Transverse colon (tissue), 4 donors: ENCODE measurements around the gene PPP1R9B. TPM values are rescaled to one million over a fixed set of nuclear protein-coding genes. Genes with fewer than 3 reads are reported as not detected.
A peak's percentile ranks its signal among the peaks of the same experiment; 100 is the strongest.

ENCODE experiments used
- DNase-seq: peaks from one replicate; pipeline ENCODE4 v3.0.0-alpha.2; 2019
- H3K27ac ChIP-seq, 4 donors: fragments of 200-600 bp; sonication (generic); 2 replicates each; pipeline ENCODE4 v1.5.1; 2016 to 2018; ENCODE audit warnings: inconsistent platforms in 4 of 4
- H3K27me3 ChIP-seq: fragments of 200-600 bp; sonication (generic); 2 replicates; pipeline ENCODE4 v1.5.1; 2017; ENCODE audit warnings: inconsistent platforms
- H3K36me3 ChIP-seq, 4 donors: fragments of 200-600 bp; sonication (generic); 2 replicates each; pipeline ENCODE4 v1.5.1; 2017 to 2019; ENCODE audit warnings: inconsistent platforms in 4 of 4
- H3K4me1 ChIP-seq, 4 donors: fragments of 200-600 bp; sonication (generic); 2 replicates each; pipeline ENCODE4 v1.5.1; 2017 to 2020; ENCODE audit warnings: inconsistent platforms in 4 of 4
- H3K4me3 ChIP-seq, 4 donors: fragments of 200-600 bp; sonication (generic); 1 replicate in 1 of 4; 2 replicates in 3 of 4; pipeline versions ENCODE4 v1.5.1 to v1.6.1; 2017 to 2019; ENCODE audit warnings: inconsistent platforms in 4 of 4
- H3K9me3 ChIP-seq, 2 donors: fragments of 200-600 bp; sonication (generic); 2 replicates each; pipeline ENCODE4 v1.5.1; 2017 to 2019; ENCODE audit warnings: inconsistent platforms in 2 of 2
- CTCF ChIP-seq, 5 experiments: fragments of 200-600 bp in 3 of 5; fragments of 450-650 bp in 2 of 5; sonication (generic) in 3 of 5; IDR thresholded peaks; 1 replicate in 2 of 5; 2 replicates in 3 of 5; pipeline ENCODE4 v1.5.1; 2016 to 2017; ENCODE audit warnings: antibody characterized with exemption in 5 of 5, inconsistent platforms in 3 of 5, mild to moderate bottlenecking in 2 of 5, moderate library complexity in 1 of 5
- EP300 ChIP-seq: sonication (generic); formaldehyde crosslinking; IDR thresholded peaks from one replicate; pipeline ENCODE4 v1.6.1; 2017; ENCODE audit warnings: antibody characterized with exemption, low read depth
- POLR2A ChIP-seq: fragments of 450-650 bp; IDR thresholded peaks from one replicate; pipeline ENCODE4 v1.6.1; 2016; ENCODE audit warnings: antibody characterized with exemption, mild to moderate bottlenecking, moderate library complexity
- POLR2AphosphoS5 ChIP-seq, 3 donors: sonication (generic); formaldehyde crosslinking; IDR thresholded peaks; one replicate each; pipeline ENCODE4 v1.6.1; 2016; ENCODE audit warnings: antibody characterized with exemption in 3 of 3
- WGBS, 2 donors: methylation state at CpG; one replicate each; pipeline ENCODE4 v1.1.5; 2018; ENCODE audit warnings: low coverage in 1 of 2; 5-methylcytosine and 5-hydroxymethylcytosine counted together
- in situ Hi-C, 4 donors: fragments of 200-750 bp; cut with MboI; loops; one replicate each; pipeline versions ENCODE4 v1.15.0 to v1.15.1; 2017; ENCODE audit warnings: low sequenced_read_pairs in 3 of 4, low pct_ligation_motif_present in 1 of 4, low pct_unique_long_range_greater_than_20kb in 1 of 4
- intact Hi-C: fragments of 100-400 bp; cut with DNase I; formaldehyde crosslinking; loops from one replicate; pipeline ENCODE4 v1.15.1; 2023; ENCODE audit warnings: low total_unique reads
- total RNA-seq, 4 donors: library from RNA; depleted of rRNA; stranded (reverse); fragments of >200 nt; gene quantifications; one replicate each; pipeline ENCODE4 v1.1.0, GENCODE V29; 2016

The PPP1R9B gene
- total RNA-seq, 4 donors from 2014 or later = 19.0 to 29.9 (median 27.7) TPM

GRCh38 chr17:50151041-50151936, 812 bp upstream of the PPP1R9B start:
- peak; percentile 65 to 83 (median 74) for TF ChIP-seq CTCF (IDR thresholded peaks at IDR 0.05)
- peak in 2 of 3 donors; percentile 65 to 66 for TF ChIP-seq POLR2AphosphoS5 (IDR thresholded peaks at IDR 0.05)
- no peak for TF ChIP-seq POLR2A
- WGBS, 2 donors = 0 to 1% methylated on average over 2 to 20 of the region's 40 CpGs
- Histone ChIP-seq H3K4me1 (peaks cover 23 to 62% (median 48%) of the 10 kb centered on the region in 4 donors), H3K36me3 (no peaks in the 10 kb centered on the region), H3K27me3 (no peaks in the 10 kb centered on the region), H3K4me3 (peak overlapping the region; percentile 61 to 91 (median 78)), H3K9me3 (no peaks in the 10 kb centered on the region), H3K27ac (peak overlapping the region; percentile 92 to 98 (median 95))
- intact Hi-C loops = no loop called here
- in situ Hi-C loops = no loop called here
- DNase-seq = peak; percentile 93

DNA sequence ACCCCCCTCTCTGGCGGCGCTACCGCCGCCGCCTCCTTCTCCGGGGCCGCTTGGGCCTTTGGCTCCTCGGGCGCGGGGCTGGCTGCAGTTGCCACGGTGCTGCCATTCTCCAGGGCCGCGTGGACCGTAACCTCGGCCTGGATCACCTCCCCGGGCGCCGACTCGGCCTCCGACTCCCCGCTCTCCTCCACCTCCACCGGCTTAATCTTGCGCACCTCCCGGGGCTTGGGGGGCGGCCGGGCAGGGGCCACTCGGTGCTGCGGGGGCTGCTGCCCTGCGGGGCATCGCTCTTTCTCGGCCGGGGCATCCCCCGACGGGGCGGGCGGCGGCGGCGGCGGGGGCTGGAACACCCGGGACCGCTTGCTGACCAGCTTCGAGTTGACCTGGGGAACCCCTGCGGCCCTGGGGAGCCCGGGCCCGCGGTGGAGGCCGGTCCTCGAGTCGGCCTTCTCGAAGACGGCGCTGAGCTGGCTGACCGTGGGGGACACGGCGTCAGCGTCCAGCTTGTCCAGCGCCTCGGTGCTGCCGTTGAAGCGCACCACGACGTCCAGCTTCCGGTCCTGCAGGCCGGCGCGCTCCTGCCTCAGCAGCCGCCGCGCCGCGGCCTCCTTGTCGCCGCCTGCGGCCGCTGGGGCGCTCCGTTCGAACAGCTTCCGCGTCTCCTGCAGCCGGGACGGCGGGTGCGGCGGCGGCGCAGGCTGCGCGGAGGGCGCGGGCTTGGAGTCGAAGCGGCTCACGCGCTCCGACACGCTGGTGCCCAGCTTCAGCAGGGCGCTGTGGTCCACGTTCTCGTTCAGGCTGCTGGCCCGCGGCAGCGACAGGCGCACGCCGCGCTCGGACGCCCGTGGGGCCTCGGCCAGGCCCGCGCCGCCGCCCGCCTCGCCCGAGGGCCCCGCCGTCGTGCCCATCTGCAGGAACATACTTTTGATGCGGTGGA, 792 bp downstream of the PPP1R9B start:
- TF ChIP-seq POLR2A (peak; percentile 13), EP300 (no peak), CTCF (IDR thresholded peaks at IDR 0.05) (peak in 2 of 5 experiments; percentile 13 to 16), POLR2AphosphoS5 (IDR thresholded peaks at IDR 0.05) (peak in 2 of 3 donors; percentile 32 to 34)
- intact Hi-C loops (no loop called here), in situ Hi-C loops (no loop called here)
- DNase-seq = peak; percentile 74
- Histone ChIP-seq H3K4me1 (peaks cover 28 to 67% (median 53%) of the 10 kb centered on the region in 4 donors), H3K9me3 (no peaks in the 10 kb centered on the region), H3K36me3 (peaks cover 0 to 2% (median 0%) of the 10 kb centered on the region in 4 donors), H3K4me3 (peak overlapping the region; percentile 61 to 91 (median 78)), H3K27ac (peak overlapping the region; percentile 92 to 98 (median 95)), H3K27me3 (no peaks in the 10 kb centered on the region)
- WGBS, 2 donors = 2% methylated on average over 64 of the region's 123 CpGs; no CpG with 5 or more reads in 1 of the 2 donors

DNA sequence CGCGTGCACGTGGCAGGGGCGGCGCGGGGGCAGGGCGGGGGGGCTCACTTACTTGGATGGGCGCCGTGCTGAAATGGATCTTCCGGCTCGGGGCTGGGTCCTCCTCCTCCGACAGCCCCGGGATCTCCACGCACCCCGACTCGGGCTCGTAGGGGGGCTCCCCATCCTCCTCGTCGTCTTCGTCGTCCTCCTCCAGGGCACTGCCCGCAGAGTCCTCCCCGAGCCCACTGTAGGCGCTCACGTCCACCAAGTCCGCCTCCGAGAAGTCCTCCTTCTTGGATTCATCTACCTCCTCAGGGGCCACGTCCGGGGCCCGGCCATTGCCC, 1.4 kb downstream of the PPP1R9B start:
- peaks cover 0 to 7% (median 0%) of the 10 kb centered on the region in 4 donors for H3K36me3 ChIP-seq
- intact Hi-C loops = no loop called here
- no peaks in the 10 kb centered on the region for H3K9me3 ChIP-seq
- in situ Hi-C loops = no loop called here
- DNase-seq = no peak
- peaks cover 28 to 66% (median 52%) of the 10 kb centered on the region in 4 donors for H3K4me1 ChIP-seq
- TF ChIP-seq CTCF (IDR thresholded peaks at IDR 0.05) (no peak), EP300 (no peak), POLR2AphosphoS5 (IDR thresholded peaks at IDR 0.05) (no peak), POLR2A (no peak)
- H3K27me3 ChIP-seq = no peaks in the 10 kb centered on the region
- peak overlapping the region; percentile 92 to 98 (median 95) for H3K27ac ChIP-seq
- peak overlapping the region; percentile 61 to 91 (median 78) for H3K4me3 ChIP-seq
- WGBS, 2 donors = 0% methylated on average over 12 of the region's 30 CpGs; no CpG with 5 or more reads in 1 of the 2 donors
